ENCODE data around the gene DENND4A. TPM values are rescaled to one million over a fixed set of nuclear protein-coding genes. Genes with fewer than 3 reads are reported as not detected.

DENND4A gene
- total RNA-seq, 1 donor from 2014 or later: 32.5 TPM

- TF ChIP-seq CTCF (IDR thresholded peaks at IDR 0.05): no peak
- Histone ChIP-seq H3K4me1 (peaks cover 6% of the 10 kb centered on the region), H3K9me3 (no peaks in the 10 kb centered on the region), H3K36me3 (no peaks in the 10 kb centered on the region), H3K4me3 (no peak overlapping the region), H3K27me3 (no peaks in the 10 kb centered on the region), H3K27ac (no peak overlapping the region)
- ATAC-seq: no peak
- intact Hi-C loops (cut with DNase I): no loop called here
- DNase-seq: no peak
These were observed 22.6 kb downstream of the DENND4A start for GRCh38 chr15:65769482-65769881.

- Histone ChIP-seq H3K27me3 (no peaks in the 10 kb centered on the region), H3K9me3 (no peaks in the 10 kb centered on the region), H3K4me1 (peaks cover 2% of the 10 kb centered on the region), H3K36me3 (no peaks in the 10 kb centered on the region), H3K4me3 (no peak overlapping the region), H3K27ac (no peak overlapping the region)
- ATAC-seq (no peak), DNase-seq (no peak)
- no peak for TF ChIP-seq CTCF (IDR thresholded peaks at IDR 0.05)
- intact Hi-C loops (cut with DNase I): no loop called here
These were observed 24.2 kb downstream of the DENND4A start for GRCh38 chr15:65767895-65768294.

- Histone ChIP-seq H3K36me3 (no peaks in the 10 kb centered on the region), H3K4me1 (no peaks in the 10 kb centered on the region), H3K27me3 (no peaks in the 10 kb centered on the region), H3K27ac (no peak overlapping the region), H3K4me3 (no peak overlapping the region), H3K9me3 (no peaks in the 10 kb centered on the region)
- no peak for ATAC-seq
- TF ChIP-seq CTCF (IDR thresholded peaks at IDR 0.05): no peak
- no peak for DNase-seq
- intact Hi-C loops (cut with DNase I): no loop called here
These were observed 24.9 kb downstream of the DENND4A start for GRCh38 chr15:65767264-65767595.

GRCh38 chr15:65766422-65767263 lies 25.4 kb downstream of the DENND4A start:
- ATAC-seq: no peak
- H3K4me3 ChIP-seq: no peak overlapping the region
- no peak for TF ChIP-seq CTCF (IDR thresholded peaks at IDR 0.05)
- no peaks in the 10 kb centered on the region for H3K27me3 ChIP-seq
- no peaks in the 10 kb centered on the region for H3K36me3 ChIP-seq
- H3K4me1 ChIP-seq: no peaks in the 10 kb centered on the region
- intact Hi-C loops (cut with DNase I): no loop called here
- no peaks in the 10 kb centered on the region for H3K9me3 ChIP-seq
- DNase-seq: no peak
- H3K27ac ChIP-seq: no peak overlapping the region

GRCh38 chr15:65765106-65765505 lies 27.0 kb downstream of the DENND4A start:
- ATAC-seq: no peak

More at GRCh38 chr15:65765106-65765505, 27.0 kb downstream of the DENND4A start:
- no peak for DNase-seq
- no peaks in the 10 kb centered on the region for H3K27me3 ChIP-seq
- H3K4me1 ChIP-seq: no peaks in the 10 kb centered on the region
- intact Hi-C loops (cut with DNase I): no loop called here
- H3K4me3 ChIP-seq: no peak overlapping the region
- no peaks in the 10 kb centered on the region for H3K36me3 ChIP-seq
- no peaks in the 10 kb centered on the region for H3K9me3 ChIP-seq
- H3K27ac ChIP-seq: no peak overlapping the region
- no peak for TF ChIP-seq CTCF (IDR thresholded peaks at IDR 0.05)

Measured in upper lobe of right lung (tissue), 1 donor.